K562 (cell line): Measurements from ENCODE around the gene YWHAB. TPM values are rescaled to one million over a fixed set of nuclear protein-coding genes. Genes with fewer than 3 reads are reported as not detected.

ENCODE experiments used
- CREM ChIP-seq: IDR thresholded peaks from 2 replicates; pipeline ENCODE4 v1.6.1; 2014; ENCODE audit warnings: antibody characterized with exemption, low read depth
- ETV1 ChIP-seq: fragments of 450-650 bp; conservative IDR thresholded peaks from 2 replicates; pipeline ENCODE4 v1.6.1; 2016; ENCODE audit warnings: missing genetic modification characterization, control low read depth, low read depth, missing compliant biosample characterization
- HDAC1 ChIP-seq, 2 experiments: fragments of 450-650 bp; IDR thresholded peaks; 2 replicates each; pipeline ENCODE4 v1.6.1; 2016 to 2017; ENCODE audit warnings: inconsistent platforms in 1 of 2, mild to moderate bottlenecking in 1 of 2, moderate library complexity in 1 of 2
- HDAC2 ChIP-seq: fragments of 450-650 bp; IDR thresholded peaks from 2 replicates; pipeline ENCODE4 v1.6.1; 2016; ENCODE audit warnings: mild to moderate bottlenecking
- KLF13 ChIP-seq: fragments of 450-650 bp; IDR thresholded peaks from 2 replicates; pipeline ENCODE4 v1.6.1; 2016; ENCODE audit warnings: missing genetic modification characterization, low read depth, mild to moderate bottlenecking, missing compliant biosample characterization, moderate library complexity, borderline replicate concordance
- NCOA1 ChIP-seq: fragments of 450-650 bp; IDR thresholded peaks from 2 replicates; pipeline ENCODE4 v1.6.1; 2016; ENCODE audit warnings: low read depth
- NEUROD1 ChIP-seq: fragments of 150-350 bp; IDR thresholded peaks from 2 replicates; pipeline ENCODE4 v1.6.1; 2014; ENCODE audit warnings: borderline replicate concordance, low read length, low read depth; ENCODE audit not compliant: partially characterized antibody
- NUFIP1 ChIP-seq: fragments of 450-650 bp; IDR thresholded peaks from 2 replicates; pipeline ENCODE4 v1.6.1; 2018; ENCODE audit not compliant: partially characterized antibody
- PHF8 ChIP-seq: fragments of 200-600 bp; sonication (generic); IDR thresholded peaks from 2 replicates; pipeline ENCODE4 v1.6.1; 2012; ENCODE audit warnings: mixed run types, mild to moderate bottlenecking, inconsistent platforms, low read length, moderate library complexity, borderline replicate concordance
- POLR2G ChIP-seq: fragments of 200-400 bp; formaldehyde crosslinking; IDR thresholded peaks from 2 replicates; pipeline ENCODE4 v1.6.1; 2017; ENCODE audit warnings: low read depth, mild to moderate bottlenecking, antibody characterized with exemption, low read length, moderate library complexity
- RBBP5 ChIP-seq: fragments of 200-600 bp; sonication (generic); IDR thresholded peaks from 2 replicates; pipeline ENCODE4 v1.6.1; 2012; ENCODE audit warnings: borderline replicate concordance, mild to moderate bottlenecking, low read length, control low read depth, inconsistent platforms; ENCODE audit not compliant: insufficient read depth, poor library complexity, severe bottlenecking
- TEAD1 ChIP-seq, 2 experiments: fragments of 450-650 bp in 1 of 2; sonication (generic) in 1 of 2; formaldehyde crosslinking; IDR thresholded peaks; 2 replicates each; pipeline versions ENCODE4 v1.4.0 to v1.8.0; 2020 to 2022; ENCODE audit warnings: mild to moderate bottlenecking in 2 of 2, missing genetic modification reagents in 1 of 2
- ZBTB11 ChIP-seq, 3 experiments: fragments of 200-800 bp in 1 of 3; fragments of 250-450 bp in 1 of 3; fragments of 450-650 bp in 1 of 3; sonication (Bioruptor Pico) in 1 of 3; sonication (Bioruptor generic) in 1 of 3; formaldehyde crosslinking in 1 of 3; IDR thresholded peaks; 2 replicates each; pipeline versions ENCODE4 v1.6.1 to v1.8.0; 2016 to 2022; ENCODE audit warnings: mild to moderate bottlenecking in 2 of 3, missing genetic modification characterization in 2 of 3, missing compliant biosample characterization in 1 of 3, moderate library complexity in 1 of 3
- ZFX ChIP-seq: sonication (generic); formaldehyde crosslinking; IDR thresholded peaks from 2 replicates; pipeline ENCODE4 v1.8.0; 2022; ENCODE audit warnings: mild to moderate bottlenecking, missing genetic modification reagents, moderate library complexity
- ZNF143 ChIP-seq: sonication (generic); formaldehyde crosslinking; IDR thresholded peaks from 2 replicates; pipeline ENCODE4 v1.9.0; 2022; ENCODE audit warnings: mild to moderate bottlenecking, missing genetic modification reagents
- ZNF740 ChIP-seq, 3 experiments: fragments of 200-800 bp in 1 of 3; sonication (Bioruptor generic) in 1 of 3; sonication (generic) in 1 of 3; formaldehyde crosslinking in 1 of 3; IDR thresholded peaks; 2 replicates each; pipeline versions ENCODE4 v1.6.1 to v1.8.0; 2016 to 2022; ENCODE audit warnings: mild to moderate bottlenecking in 2 of 3, missing compliant biosample characterization in 2 of 3, missing genetic modification characterization in 2 of 3, missing genetic modification reagents in 1 of 3
- polyA plus RNA-seq, 8 experiments: library from polyadenylated mRNA; depleted of rRNA in 4 of 8; stranded (reverse) in 5 of 8; unstranded in 3 of 8; fragments of >200 nt; fragmentation: Nextera tagmentation in 2 of 8; fragmentation: Illumina TruSeq in 1 of 8; extraction: Ambion mirVana in 2 of 8; extraction: Trizol in 1 of 8; gene quantifications; 2 replicates each; pipeline versions ENCODE4 v1.2.1 to v1.2.3, GENCODE V29; 2011 to 2014; ENCODE audit warnings: inconsistent platforms in 1 of 8, missing spikeins in 1 of 8
- total RNA-seq, 7 experiments: library from RNA; depleted of rRNA in 6 of 7; stranded (reverse); fragments of >200 nt in 6 of 7; fragmentation: Illumina TruSeq in 2 of 7; extraction: Trizol in 2 of 7; gene quantifications; 2 replicates each; pipeline versions ENCODE4 v1.2.1 to v1.2.3, GENCODE V29; 2011 to 2021; ENCODE audit warnings: low replicate concordance in 1 of 7

Gene YWHAB
- total and polyA plus RNA-seq, 9 of the 15 experiments (the other 6 are each of a cell fraction or from before 2014, with no cell fraction given) = 60.6 to 185 (median 96.1) TPM

- TF ChIP-seq ZBTB11 (CRISPR knock-in tag; IDR thresholded peaks at IDR 0.05) (peak in 1 of 3 experiments; percentile 61; a peak in 1 of 6 replicates), NEUROD1 (no peak), ZFX (CRISPR knock-in tag) (peak; percentile 62), POLR2G (peak; percentile 92), HDAC1 (IDR thresholded peaks at IDR 0.05) (peak in 1 of 2 experiments; percentile 95; a peak in 2 of 4 replicates), TEAD1 (CRISPR knock-in tag; IDR thresholded peaks at IDR 0.05) (peak; percentile 35 to 51; a peak in 2 of 4 replicates), KLF13 (tag) (0 out of 2 replicates have a peak, but pooled peaks have one; percentile 33), NCOA1 (0 out of 2 replicates have a peak, but pooled peaks have one; percentile 37), CREM (peak; percentile 24; the same call in 1 of the 2 replicates), ZNF740 (CRISPR knock-in tag; IDR thresholded peaks at IDR 0.05) (no peak), ZNF740 (tag; IDR thresholded peaks at IDR 0.05) (no peak), ETV1 (tag) (peak; percentile 59; the same call in 1 of the 2 replicates), RBBP5 (peak; percentile 46), ZNF143 (CRISPR knock-in tag) (0 out of 2 replicates have a peak, but pooled peaks have one; percentile 25), PHF8 (peak; percentile 72; the same call in 1 of the 2 replicates), HDAC2 (peak; percentile 57; the same call in 1 of the 2 replicates), NUFIP1 (no peak)
Measured at GRCh38 chr20:44909872-44910689, 24.6 kb downstream of the YWHAB start, which contains the start of gene PABPC1L (continued).
